DOHH2 (cell line): ENCODE measurements around the gene SF3B6.

ENCODE experiments used
- EZH2phosphoT487 ChIP-seq: fragments of 200-600 bp; sonication (generic); IDR thresholded peaks from 2 replicates; pipeline ENCODE4 v1.6.1; 2017; ENCODE audit warnings: borderline replicate concordance, mild to moderate bottlenecking, antibody characterized with exemption, low read length, moderate library complexity, mixed read lengths
- TF ChIP-seq, protein P1 (sequence below): fragments of 200-600 bp; sonication (generic); IDR thresholded peaks from one replicate; pipeline ENCODE4 v1.5.1; 2014; ENCODE audit warnings: antibody characterized with exemption, mild to moderate bottlenecking, low read depth, low read length; ENCODE audit not compliant: poor library complexity, severe bottlenecking

- TF ChIP-seq, protein P1, sequence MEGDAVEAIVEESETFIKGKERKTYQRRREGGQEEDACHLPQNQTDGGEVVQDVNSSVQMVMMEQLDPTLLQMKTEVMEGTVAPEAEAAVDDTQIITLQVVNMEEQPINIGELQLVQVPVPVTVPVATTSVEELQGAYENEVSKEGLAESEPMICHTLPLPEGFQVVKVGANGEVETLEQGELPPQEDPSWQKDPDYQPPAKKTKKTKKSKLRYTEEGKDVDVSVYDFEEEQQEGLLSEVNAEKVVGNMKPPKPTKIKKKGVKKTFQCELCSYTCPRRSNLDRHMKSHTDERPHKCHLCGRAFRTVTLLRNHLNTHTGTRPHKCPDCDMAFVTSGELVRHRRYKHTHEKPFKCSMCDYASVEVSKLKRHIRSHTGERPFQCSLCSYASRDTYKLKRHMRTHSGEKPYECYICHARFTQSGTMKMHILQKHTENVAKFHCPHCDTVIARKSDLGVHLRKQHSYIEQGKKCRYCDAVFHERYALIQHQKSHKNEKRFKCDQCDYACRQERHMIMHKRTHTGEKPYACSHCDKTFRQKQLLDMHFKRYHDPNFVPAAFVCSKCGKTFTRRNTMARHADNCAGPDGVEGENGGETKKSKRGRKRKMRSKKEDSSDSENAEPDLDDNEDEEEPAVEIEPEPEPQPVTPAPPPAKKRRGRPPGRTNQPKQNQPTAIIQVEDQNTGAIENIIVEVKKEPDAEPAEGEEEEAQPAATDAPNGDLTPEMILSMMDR = no peak
- TF ChIP-seq EZH2phosphoT487 = no peak
Measured at GRCh38 chr2:24110660-24111303, 34.7 kb upstream of the SF3B6 start.
